Measurements from ENCODE around the gene CUL3.
"Not testable (repeated sequence)": the region's sequence is repeated elsewhere in the genome, so short reads cannot be mapped to it uniquely, and the experiment has no call there.

DNA sequence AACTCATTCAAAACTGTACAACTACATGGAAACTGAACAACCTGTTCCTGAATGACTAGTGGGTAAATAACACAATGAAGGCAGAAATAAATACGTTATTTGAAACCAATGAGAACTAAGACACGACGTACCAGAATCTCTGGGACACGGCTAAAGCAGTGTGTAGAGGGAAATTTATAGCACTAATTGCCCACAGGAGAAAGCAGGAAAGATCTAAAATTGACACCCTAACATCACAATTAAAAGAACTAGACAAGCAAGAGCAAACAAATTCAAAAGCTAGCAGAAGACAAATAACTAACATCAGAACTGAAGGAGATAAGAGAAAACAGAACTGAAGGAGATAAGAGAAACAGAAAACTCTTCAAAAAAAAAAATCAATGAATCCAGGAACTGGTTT, 97.2 kb downstream of the CUL3 start:
- TF ChIP-seq, protein P1, sequence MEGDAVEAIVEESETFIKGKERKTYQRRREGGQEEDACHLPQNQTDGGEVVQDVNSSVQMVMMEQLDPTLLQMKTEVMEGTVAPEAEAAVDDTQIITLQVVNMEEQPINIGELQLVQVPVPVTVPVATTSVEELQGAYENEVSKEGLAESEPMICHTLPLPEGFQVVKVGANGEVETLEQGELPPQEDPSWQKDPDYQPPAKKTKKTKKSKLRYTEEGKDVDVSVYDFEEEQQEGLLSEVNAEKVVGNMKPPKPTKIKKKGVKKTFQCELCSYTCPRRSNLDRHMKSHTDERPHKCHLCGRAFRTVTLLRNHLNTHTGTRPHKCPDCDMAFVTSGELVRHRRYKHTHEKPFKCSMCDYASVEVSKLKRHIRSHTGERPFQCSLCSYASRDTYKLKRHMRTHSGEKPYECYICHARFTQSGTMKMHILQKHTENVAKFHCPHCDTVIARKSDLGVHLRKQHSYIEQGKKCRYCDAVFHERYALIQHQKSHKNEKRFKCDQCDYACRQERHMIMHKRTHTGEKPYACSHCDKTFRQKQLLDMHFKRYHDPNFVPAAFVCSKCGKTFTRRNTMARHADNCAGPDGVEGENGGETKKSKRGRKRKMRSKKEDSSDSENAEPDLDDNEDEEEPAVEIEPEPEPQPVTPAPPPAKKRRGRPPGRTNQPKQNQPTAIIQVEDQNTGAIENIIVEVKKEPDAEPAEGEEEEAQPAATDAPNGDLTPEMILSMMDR (IDR thresholded peaks at IDR 0.05): not testable (repeated sequence)
- TF ChIP-seq POLR2A, EP300, POLR2AphosphoS5 (IDR thresholded peaks at IDR 0.05): not testable (repeated sequence)
